Panc1 (cell line): ENCODE measurements around the gene LANCL2.

Experiments used
- POLR2AphosphoS5 ChIP-seq: IDR thresholded peaks from 2 replicates; pipeline ENCODE4 v1.6.1; 2012; ENCODE audit warnings: mild to moderate bottlenecking, low read depth, low read length, moderate library complexity
- REST ChIP-seq, 2 experiments: IDR thresholded peaks; 2 replicates each; pipeline ENCODE4 v1.6.1; 2011 to 2012; ENCODE audit warnings: low read depth in 2 of 2, control low read depth in 1 of 2, low read length in 1 of 2, mild to moderate bottlenecking in 1 of 2, moderate library complexity in 1 of 2; ENCODE audit not compliant: insufficient read depth in 1 of 2
- TF ChIP-seq, protein P1 (sequence below): fragments of 450-650 bp; IDR thresholded peaks from 2 replicates; pipeline ENCODE4 v1.5.1; 2017; ENCODE audit warnings: mild to moderate bottlenecking

GRCh38 chr7:55349121-55349520, 16.0 kb upstream of the LANCL2 start:
- TF ChIP-seq, protein P1, sequence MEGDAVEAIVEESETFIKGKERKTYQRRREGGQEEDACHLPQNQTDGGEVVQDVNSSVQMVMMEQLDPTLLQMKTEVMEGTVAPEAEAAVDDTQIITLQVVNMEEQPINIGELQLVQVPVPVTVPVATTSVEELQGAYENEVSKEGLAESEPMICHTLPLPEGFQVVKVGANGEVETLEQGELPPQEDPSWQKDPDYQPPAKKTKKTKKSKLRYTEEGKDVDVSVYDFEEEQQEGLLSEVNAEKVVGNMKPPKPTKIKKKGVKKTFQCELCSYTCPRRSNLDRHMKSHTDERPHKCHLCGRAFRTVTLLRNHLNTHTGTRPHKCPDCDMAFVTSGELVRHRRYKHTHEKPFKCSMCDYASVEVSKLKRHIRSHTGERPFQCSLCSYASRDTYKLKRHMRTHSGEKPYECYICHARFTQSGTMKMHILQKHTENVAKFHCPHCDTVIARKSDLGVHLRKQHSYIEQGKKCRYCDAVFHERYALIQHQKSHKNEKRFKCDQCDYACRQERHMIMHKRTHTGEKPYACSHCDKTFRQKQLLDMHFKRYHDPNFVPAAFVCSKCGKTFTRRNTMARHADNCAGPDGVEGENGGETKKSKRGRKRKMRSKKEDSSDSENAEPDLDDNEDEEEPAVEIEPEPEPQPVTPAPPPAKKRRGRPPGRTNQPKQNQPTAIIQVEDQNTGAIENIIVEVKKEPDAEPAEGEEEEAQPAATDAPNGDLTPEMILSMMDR = no peak
- TF ChIP-seq POLR2AphosphoS5 (no peak), REST (IDR thresholded peaks at IDR 0.05; ENCODE audit: insufficient read depth in 1 of 2, low read depth in 2 of 2, low read length in 1 of 2) (no peak)
